ENCODE measurements around the gene FOXL2NB. TPM values are rescaled to one million over a fixed set of nuclear protein-coding genes. Genes with fewer than 3 reads are reported as not detected.

FOXL2NB gene
- total RNA-seq, 1 experiment from 2014 or later = not detected

- Histone ChIP-seq H3K27me3 (replicated peaks) (peaks cover 81% of the 10 kb centered on the region), H3K27ac (no peak overlapping the region), H3K4me1 (replicated peaks) (peaks cover 25% of the 10 kb centered on the region), H3K9me3 (replicated peaks) (peaks cover 10% of the 10 kb centered on the region), H3K4me3 (no peak overlapping the region), H3K36me3 (no peaks in the 10 kb centered on the region)
- no peak for DNase-seq (ENCODE audit: low read depth in 1 of 2, low spot score in 2 of 2)
These were observed 1.9 kb upstream of the FOXL2NB start for GRCh38 chr3:138944929-138945708.

GRCh38 chr3:138945709-138946662 lies 1.0 kb upstream of the FOXL2NB start:
- DNase-seq (ENCODE audit: low read depth in 1 of 2, low spot score in 2 of 2) = no peak
- peaks cover 10% of the 10 kb centered on the region for H3K9me3 ChIP-seq (replicated peaks)
- no peak overlapping the region for H3K27ac ChIP-seq
- H3K36me3 ChIP-seq = no peaks in the 10 kb centered on the region
- H3K4me3 ChIP-seq = peak overlapping the region; percentile 17
- peaks cover 27% of the 10 kb centered on the region for H3K4me1 ChIP-seq (replicated peaks)
- H3K27me3 ChIP-seq (replicated peaks) = peaks cover 90% of the 10 kb centered on the region

- peaks cover 10% of the 10 kb centered on the region for H3K9me3 ChIP-seq (replicated peaks)
- H3K4me1 ChIP-seq (replicated peaks) = peaks cover 27% of the 10 kb centered on the region
- H3K4me3 ChIP-seq = no peak overlapping the region
- H3K27me3 ChIP-seq (replicated peaks) = peaks cover 82% of the 10 kb centered on the region
- no peak overlapping the region for H3K27ac ChIP-seq
- no peak for DNase-seq (ENCODE audit: low read depth in 1 of 2, low spot score in 2 of 2)
- H3K36me3 ChIP-seq = no peaks in the 10 kb centered on the region
These were observed 591 bp downstream of the FOXL2NB start for GRCh38 chr3:138947495-138948121.

GRCh38 chr3:138948371-138949001 lies 1.5 kb downstream of the FOXL2NB start:
- no peak overlapping the region for H3K4me3 ChIP-seq
- H3K36me3 ChIP-seq = no peaks in the 10 kb centered on the region
- peaks cover 27% of the 10 kb centered on the region for H3K4me1 ChIP-seq (replicated peaks)
- peaks cover 76% of the 10 kb centered on the region for H3K27me3 ChIP-seq (replicated peaks)
- H3K27ac ChIP-seq = no peak overlapping the region
- peaks cover 10% of the 10 kb centered on the region for H3K9me3 ChIP-seq (replicated peaks)
- DNase-seq (ENCODE audit: low read depth in 1 of 2, low spot score in 2 of 2) = no peak

- Histone ChIP-seq H3K36me3 (no peaks in the 10 kb centered on the region), H3K27ac (no peak overlapping the region), H3K9me3 (replicated peaks) (peaks cover 10% of the 10 kb centered on the region), H3K4me3 (no peak overlapping the region), H3K4me1 (replicated peaks) (peaks cover 26% of the 10 kb centered on the region), H3K27me3 (replicated peaks) (peaks cover 73% of the 10 kb centered on the region)
- DNase-seq (ENCODE audit: low read depth in 1 of 2, low spot score in 2 of 2) = no peak
These were observed 2.0 kb downstream of the FOXL2NB start for GRCh38 chr3:138949002-138949418.

- H3K4me3 ChIP-seq = no peak overlapping the region
These were observed 2.5 kb downstream of the FOXL2NB start for GRCh38 chr3:138949445-138950005.

GRCh38 chr3:138950006-138950644 lies 3.1 kb downstream of the FOXL2NB start:
- Histone ChIP-seq H3K27ac (no peak overlapping the region), H3K36me3 (no peaks in the 10 kb centered on the region), H3K4me1 (replicated peaks) (peaks cover 23% of the 10 kb centered on the region), H3K4me3 (no peak overlapping the region), H3K9me3 (replicated peaks) (peaks cover 3% of the 10 kb centered on the region), H3K27me3 (replicated peaks) (peaks cover 64% of the 10 kb centered on the region)
- no peak for DNase-seq (ENCODE audit: low read depth in 1 of 2, low spot score in 2 of 2)

More at GRCh38 chr3:138949445-138950005, 2.5 kb downstream of the FOXL2NB start:
- H3K36me3 ChIP-seq = no peaks in the 10 kb centered on the region
- DNase-seq (ENCODE audit: low read depth in 1 of 2, low spot score in 2 of 2) = no peak
- H3K27ac ChIP-seq = no peak overlapping the region
- H3K27me3 ChIP-seq (replicated peaks) = peaks cover 70% of the 10 kb centered on the region
- H3K9me3 ChIP-seq (replicated peaks) = peaks cover 7% of the 10 kb centered on the region
- H3K4me1 ChIP-seq (replicated peaks) = peaks cover 23% of the 10 kb centered on the region

GRCh38 chr3:138950701-138951100 lies 3.7 kb downstream of the FOXL2NB start:
- H3K27me3 ChIP-seq (replicated peaks) = peaks cover 61% of the 10 kb centered on the region
- DNase-seq (ENCODE audit: low read depth in 1 of 2, low spot score in 2 of 2) = no peak
- no peak overlapping the region for H3K27ac ChIP-seq
- peaks cover 19% of the 10 kb centered on the region for H3K4me1 ChIP-seq (replicated peaks)
- H3K36me3 ChIP-seq = no peaks in the 10 kb centered on the region
- H3K9me3 ChIP-seq (replicated peaks) = no peaks in the 10 kb centered on the region
- H3K4me3 ChIP-seq = no peak overlapping the region

- no peaks in the 10 kb centered on the region for H3K9me3 ChIP-seq (replicated peaks)
- no peaks in the 10 kb centered on the region for H3K36me3 ChIP-seq
- H3K4me1 ChIP-seq (replicated peaks) = peaks cover 8% of the 10 kb centered on the region
- H3K27ac ChIP-seq = no peak overlapping the region
- H3K27me3 ChIP-seq (replicated peaks) = peaks cover 34% of the 10 kb centered on the region
- DNase-seq (ENCODE audit: low read depth in 1 of 2, low spot score in 2 of 2) = no peak
- no peak overlapping the region for H3K4me3 ChIP-seq
These were observed 13.4 kb downstream of the FOXL2NB start for GRCh38 chr3:138960417-138960852.

GRCh38 chr3:138962854-138963560 lies 16.0 kb downstream of the FOXL2NB start:
- H3K27ac ChIP-seq = no peak overlapping the region
- peaks cover 17% of the 10 kb centered on the region for H3K27me3 ChIP-seq (replicated peaks)
- peaks cover 8% of the 10 kb centered on the region for H3K4me1 ChIP-seq (replicated peaks)
- H3K9me3 ChIP-seq (replicated peaks) = no peaks in the 10 kb centered on the region
- DNase-seq (ENCODE audit: low read depth in 1 of 2, low spot score in 2 of 2) = no peak
- no peak overlapping the region for H3K4me3 ChIP-seq
- H3K36me3 ChIP-seq = no peaks in the 10 kb centered on the region

- Histone ChIP-seq H3K9me3 (replicated peaks) (no peaks in the 10 kb centered on the region), H3K36me3 (no peaks in the 10 kb centered on the region)
- DNase-seq (ENCODE audit: low read depth in 1 of 2, low spot score in 2 of 2) = no peak
These were observed 17.2 kb downstream of the FOXL2NB start for GRCh38 chr3:138964264-138964663.

GRCh38 chr3:138964923-138965322 lies 17.9 kb downstream of the FOXL2NB start:
- H3K4me3 ChIP-seq = no peak overlapping the region
- H3K4me1 ChIP-seq (replicated peaks) = peaks cover 8% of the 10 kb centered on the region
- H3K27me3 ChIP-seq (replicated peaks) = peaks cover 10% of the 10 kb centered on the region
- DNase-seq (ENCODE audit: low read depth in 1 of 2, low spot score in 2 of 2) = no peak
- H3K9me3 ChIP-seq (replicated peaks) = no peaks in the 10 kb centered on the region
- no peak overlapping the region for H3K27ac ChIP-seq
- H3K36me3 ChIP-seq = no peaks in the 10 kb centered on the region

More at GRCh38 chr3:138964264-138964663, 17.2 kb downstream of the FOXL2NB start:
- Histone ChIP-seq H3K27ac (no peak overlapping the region), H3K4me3 (no peak overlapping the region), H3K4me1 (replicated peaks) (peaks cover 8% of the 10 kb centered on the region), H3K27me3 (replicated peaks) (peaks cover 11% of the 10 kb centered on the region)
